Neuronal stem cell (in vitro differentiated cells): ENCODE data around the gene TSPAN8.
"Not testable (repeated sequence)": the region's sequence is repeated elsewhere in the genome, so short reads cannot be mapped to it uniquely, and the experiment has no call there.

ENCODE experiments used
- DNase-seq: peaks from one replicate; pipeline ENCODE4 v3.0.0-alpha.2; 2013; ENCODE audit warnings: low spot score
- H2AFZ ChIP-seq: one replicate; pipeline ENCODE4 v1.6.1; 2013; ENCODE audit warnings: mild to moderate bottlenecking, low read length, inconsistent platforms
- H2AK5ac ChIP-seq: 2 replicates; pipeline ENCODE4 v1.6.1; 2013; ENCODE audit warnings: low read depth, mild to moderate bottlenecking, inconsistent platforms, low read length, moderate library complexity, mixed read lengths
- H2BK120ac ChIP-seq: 2 replicates; pipeline ENCODE4 v1.6.1; 2013; ENCODE audit warnings: low read depth, mild to moderate bottlenecking, inconsistent platforms, low read length, moderate library complexity, mixed read lengths
- H2BK12ac ChIP-seq: one replicate; pipeline ENCODE4 v1.6.1; 2013; ENCODE audit warnings: low read length, inconsistent platforms
- H2BK15ac ChIP-seq: 2 replicates; pipeline ENCODE4 v1.6.1; 2013; ENCODE audit warnings: mild to moderate bottlenecking, low read length, inconsistent platforms, mixed read lengths
- H2BK5ac ChIP-seq: one replicate; pipeline ENCODE4 v1.6.1; 2013; ENCODE audit warnings: inconsistent platforms, mild to moderate bottlenecking, low read length, moderate library complexity
- H3K14ac ChIP-seq: one replicate; pipeline ENCODE4 v1.6.1; 2013; ENCODE audit warnings: low read length, inconsistent platforms
- H3K18ac ChIP-seq: 2 replicates; pipeline ENCODE4 v1.6.1; 2013; ENCODE audit warnings: low read length, inconsistent platforms
- H3K23ac ChIP-seq: 2 replicates; pipeline ENCODE4 v1.6.1; 2013; ENCODE audit warnings: low read depth, mild to moderate bottlenecking, mixed read lengths, low read length, inconsistent platforms; ENCODE audit not compliant: poor library complexity
- H3K27ac ChIP-seq: replicated peaks from 3 replicates; pipeline ENCODE4 v1.5.1; 2013; ENCODE audit warnings: low read length, inconsistent platforms
- H3K27me3 ChIP-seq, 3 experiments: 2 replicates each; pipeline ENCODE4 v1.6.1; 2013; ENCODE audit warnings: low read length in 3 of 3, mild to moderate bottlenecking in 2 of 3, inconsistent platforms in 1 of 3, low read depth in 1 of 3, mixed read lengths in 1 of 3, moderate library complexity in 1 of 3; ENCODE audit not compliant: control insufficient read depth in 3 of 3, insufficient read depth in 3 of 3
- H3K36me3 ChIP-seq, 2 donors: replicated peaks in 1 of 2; 2 replicates each; pipeline ENCODE4 v1.6.1; 2013; ENCODE audit warnings: low read length in 2 of 2; ENCODE audit not compliant: control insufficient read depth in 2 of 2, insufficient read depth in 2 of 2
- H3K4ac ChIP-seq: 2 replicates; pipeline ENCODE4 v1.6.1; 2013; ENCODE audit warnings: inconsistent platforms, mild to moderate bottlenecking, low read length, moderate library complexity
- H3K4me1 ChIP-seq, 2 donors: 1 replicate in 1 of 2; 2 replicates in 1 of 2; pipeline ENCODE4 v1.6.1; 2013; ENCODE audit warnings: low read length in 2 of 2, low read depth in 1 of 2; ENCODE audit not compliant: control insufficient read depth in 2 of 2, insufficient read depth in 1 of 2
- H3K4me2 ChIP-seq: one replicate; pipeline ENCODE4 v1.6.1; 2013; ENCODE audit warnings: mild to moderate bottlenecking, low read length, inconsistent platforms; ENCODE audit not compliant: insufficient read depth, poor library complexity, severe bottlenecking
- H3K4me3 ChIP-seq, 2 donors: 2 replicates each; pipeline ENCODE4 v1.5.1; 2013; ENCODE audit warnings: low read length in 2 of 2, mild to moderate bottlenecking in 2 of 2, inconsistent platforms in 1 of 2, moderate library complexity in 1 of 2
- H3K79me1 ChIP-seq: one replicate; pipeline ENCODE4 v1.6.1; 2013; ENCODE audit warnings: low read depth, mild to moderate bottlenecking, inconsistent platforms, low read length, moderate library complexity
- H3K9ac ChIP-seq: one replicate; pipeline ENCODE4 v1.6.1; 2013; ENCODE audit warnings: mild to moderate bottlenecking, low read depth, low read length, inconsistent platforms; ENCODE audit not compliant: poor library complexity
- H3K9me3 ChIP-seq, 2 donors: replicated peaks in 1 of 2; 2 replicates each; pipeline versions ENCODE3 to v1.6.1; 2013; ENCODE audit warnings: low read length in 2 of 2, mild to moderate bottlenecking in 2 of 2, inconsistent platforms in 1 of 2, low read depth in 1 of 2, mixed read lengths in 1 of 2, moderate library complexity in 1 of 2; ENCODE audit not compliant: control insufficient read depth in 2 of 2, insufficient read depth in 1 of 2
- H4K8ac ChIP-seq: one replicate; pipeline ENCODE4 v1.6.1; 2013; ENCODE audit warnings: low read depth, mild to moderate bottlenecking, inconsistent platforms, low read length, moderate library complexity
- H4K91ac ChIP-seq: one replicate; pipeline ENCODE4 v1.6.1; 2013; ENCODE audit warnings: low read length, low read depth, mild to moderate bottlenecking, inconsistent platforms; ENCODE audit not compliant: poor library complexity
- WGBS, 2 donors: extraction: QIAGEN DNeasy Blood & Tissue Kit; methylation state at CpG; one replicate each; pipeline ENCODE4 v1.1.7; 2013; ENCODE audit warnings: missing lambda C conversion rate in 2 of 2, mixed read lengths in 1 of 2; ENCODE audit not compliant: insufficient read length in 2 of 2, insufficient replicate concordance in 1 of 2; ENCODE audit errors: extremely low coverage in 2 of 2; 5-methylcytosine and 5-hydroxymethylcytosine counted together

TSPAN8 gene

DNA sequence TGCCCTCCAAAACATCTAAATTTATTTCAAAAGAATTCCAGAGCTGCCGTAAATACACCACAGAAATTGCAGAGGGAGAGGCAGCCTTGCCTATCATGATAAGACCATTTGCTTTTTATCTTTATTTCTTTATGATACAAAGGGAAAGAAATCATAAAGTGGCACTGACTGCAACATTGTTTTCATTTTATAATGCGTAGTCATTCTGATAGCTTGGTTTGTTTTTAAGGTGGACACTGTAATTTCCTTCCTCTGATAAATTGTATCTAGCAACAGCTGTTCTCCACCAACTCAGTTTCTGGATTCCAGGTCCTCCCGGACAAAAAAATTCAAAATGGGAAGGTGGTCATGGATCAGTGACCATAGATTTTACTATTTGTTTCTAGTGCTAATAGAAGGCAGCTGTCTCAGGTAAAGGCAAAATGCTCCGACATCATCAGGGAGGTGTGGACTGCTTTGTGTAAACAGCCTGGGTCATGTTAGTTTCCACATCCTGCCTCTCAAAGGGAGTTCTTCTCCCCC, 623 bp upstream of the TSPAN8 start:
- H4K8ac ChIP-seq, result no peak overlapping the region
- no peak overlapping the region for H3K4me3 ChIP-seq
- no peak overlapping the region for H3K14ac ChIP-seq
- no peak overlapping the region for H2BK15ac ChIP-seq
- no peak overlapping the region for H3K23ac ChIP-seq
- no peak overlapping the region for H3K4me2 ChIP-seq
- H3K9me3 ChIP-seq, result no peaks in the 10 kb centered on the region
- no peak overlapping the region for H2AFZ ChIP-seq
- H3K4me1 ChIP-seq, result peaks cover 0 to 2% of the 10 kb centered on the region in 2 donors
- H4K91ac ChIP-seq, result no peak overlapping the region
- no peaks in the 10 kb centered on the region for H3K27me3 ChIP-seq
- WGBS, 2 donors, result no CpG with 5 or more reads among the region's 4 CpGs
- H3K9ac ChIP-seq, result no peak overlapping the region
- no peak overlapping the region for H2AK5ac ChIP-seq
- H3K27ac ChIP-seq, result no peak overlapping the region
- no peak overlapping the region for H2BK120ac ChIP-seq
- H3K18ac ChIP-seq, result no peak overlapping the region
- H3K79me1 ChIP-seq, result no peaks in the 10 kb centered on the region
- no peak overlapping the region for H2BK5ac ChIP-seq
- H2BK12ac ChIP-seq, result no peak overlapping the region
- H3K4ac ChIP-seq, result no peak overlapping the region
- H3K36me3 ChIP-seq, result no peaks in the 10 kb centered on the region
- DNase-seq, result no peak

DNA sequence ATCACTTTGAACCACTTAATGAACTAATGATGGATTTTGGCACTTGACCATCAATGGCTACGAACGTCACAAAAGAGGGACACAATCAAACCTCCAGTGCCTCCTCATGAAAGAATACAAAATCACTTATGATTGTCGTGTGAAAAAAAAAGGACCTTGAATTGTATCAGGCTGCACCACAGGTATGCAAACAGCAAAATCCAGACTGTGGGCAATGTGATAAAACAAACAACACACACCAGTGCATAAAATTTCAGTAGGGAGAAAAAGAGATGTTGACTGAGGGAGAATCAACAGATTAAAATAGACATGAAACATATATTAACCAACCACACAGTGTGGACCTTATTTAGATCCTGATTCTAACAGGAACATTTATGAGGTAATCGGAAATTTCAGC, 2.6 kb downstream of the TSPAN8 start:
- no CpG with 5 or more reads among the region's 4 CpGs for WGBS, 2 donors
- Histone ChIP-seq H2AFZ (no peak overlapping the region), H3K27me3 (no peaks in the 10 kb centered on the region), H4K91ac (no peak overlapping the region), H3K4ac (no peak overlapping the region), H2AK5ac (no peak overlapping the region), H2BK120ac (no peak overlapping the region), H2BK12ac (no peak overlapping the region), H3K23ac (no peak overlapping the region), H3K4me3 (no peak overlapping the region), H3K9me3 (no peaks in the 10 kb centered on the region), H2BK15ac (no peak overlapping the region), H2BK5ac (no peak overlapping the region), H3K4me2 (no peak overlapping the region), H3K14ac (no peak overlapping the region), H3K79me1 (no peaks in the 10 kb centered on the region), H4K8ac (no peak overlapping the region), H3K18ac (no peak overlapping the region), H3K9ac (no peak overlapping the region), H3K36me3 (no peaks in the 10 kb centered on the region), H3K4me1 (peaks cover 0 to 2% of the 10 kb centered on the region in 2 donors), H3K27ac (no peak overlapping the region)
- DNase-seq, result no peak

DNA sequence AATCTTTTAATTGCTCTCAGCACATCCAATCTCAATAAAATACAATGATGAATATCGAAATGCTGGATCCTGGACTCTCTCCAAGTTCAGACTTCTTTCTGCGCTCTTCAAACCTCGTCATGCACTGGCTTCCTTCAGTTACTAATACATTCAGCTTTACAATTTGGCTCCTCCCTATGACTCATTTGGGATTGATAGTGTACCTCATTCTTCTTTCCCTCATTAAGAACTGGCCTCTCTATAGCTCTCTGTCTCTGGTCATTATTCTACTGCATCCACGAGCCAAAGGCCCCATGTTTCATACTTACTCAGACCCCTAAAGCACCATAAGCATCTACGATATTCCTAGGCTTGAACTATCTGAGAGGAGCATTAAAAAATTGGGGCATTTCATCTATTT, 4.9 kb downstream of the TSPAN8 start:
- H2BK15ac ChIP-seq, result no peak overlapping the region
- no peak overlapping the region for H4K8ac ChIP-seq
- no peak overlapping the region for H3K4me3 ChIP-seq
- no peak overlapping the region for H2BK5ac ChIP-seq
- H2BK12ac ChIP-seq, result no peak overlapping the region
- H2BK120ac ChIP-seq, result no peak overlapping the region
- H4K91ac ChIP-seq, result no peak overlapping the region
- H2AK5ac ChIP-seq, result no peak overlapping the region
- H3K9ac ChIP-seq, result no peak overlapping the region
- no peak for DNase-seq
- H3K27ac ChIP-seq, result no peak overlapping the region
- peaks cover 0 to under 1% of the 10 kb centered on the region in 2 donors for H3K4me1 ChIP-seq
- H3K9me3 ChIP-seq, result no peaks in the 10 kb centered on the region
- no peaks in the 10 kb centered on the region for H3K36me3 ChIP-seq
- H3K18ac ChIP-seq, result no peak overlapping the region
- no peak overlapping the region for H3K23ac ChIP-seq
- H3K14ac ChIP-seq, result no peak overlapping the region
- H3K4ac ChIP-seq, result no peak overlapping the region
- H3K27me3 ChIP-seq, result no peaks in the 10 kb centered on the region
- no peaks in the 10 kb centered on the region for H3K79me1 ChIP-seq
- WGBS, 2 donors, result no CpG with 5 or more reads among the region's 5 CpGs
- H3K4me2 ChIP-seq, result no peak overlapping the region
- H2AFZ ChIP-seq, result no peak overlapping the region

DNA sequence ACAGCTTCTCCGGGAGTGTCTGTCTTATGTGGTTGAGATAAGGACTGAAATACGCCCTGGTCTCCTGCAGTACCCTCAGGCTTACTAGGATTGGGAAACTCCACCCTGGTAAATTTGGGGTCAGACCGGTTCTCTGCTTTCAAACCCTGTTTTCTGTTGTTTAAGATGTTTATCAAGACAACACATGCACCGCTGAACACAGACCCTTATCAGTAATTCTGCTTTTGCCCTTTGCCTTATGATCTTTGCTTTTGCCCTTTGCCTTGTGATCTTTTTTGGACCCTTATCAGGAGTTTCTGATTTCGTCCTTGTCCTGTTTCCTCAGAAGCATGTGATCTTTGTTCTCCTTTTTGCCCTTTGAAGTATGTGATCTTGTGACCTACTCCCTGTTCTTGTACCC, 7.8 kb downstream of the TSPAN8 start:
- not testable (repeated sequence) for H2BK5ac ChIP-seq, DNase-seq, H3K4me2 ChIP-seq

More for the DNA sequence above, 7.8 kb downstream of the TSPAN8 start:
- H2BK15ac ChIP-seq, H2BK120ac ChIP-seq, H3K23ac ChIP-seq, H4K8ac ChIP-seq, H2AFZ ChIP-seq, H3K14ac ChIP-seq, H3K4me1 ChIP-seq, H3K9me3 ChIP-seq, H3K4ac ChIP-seq, H3K27me3 ChIP-seq, H3K4me3 ChIP-seq, H3K18ac ChIP-seq, H3K79me1 ChIP-seq, H3K27ac ChIP-seq, H4K91ac ChIP-seq, H2BK12ac ChIP-seq, H2AK5ac ChIP-seq, H3K36me3 ChIP-seq, H3K9ac ChIP-seq: not testable (repeated sequence)
- WGBS, 2 donors, result no CpG with 5 or more reads among the region's 5 CpGs
